ENCODE results near the gene GALM.
"Not testable (repeated sequence)": the region's sequence is repeated elsewhere in the genome, so short reads cannot be mapped to it uniquely, and the experiment has no call there.

The GALM gene

GRCh38 chr2:38636069-38636468 is 29.8 kb upstream of the GALM start:
- Mint-ChIP-seq H3K4me1 (peaks cover 50% of the 10 kb centered on the region), H3K27ac (peak overlapping the region; percentile 21), H3K9me3 (peaks cover 4% of the 10 kb centered on the region)

GRCh38 chr2:38642373-38643017 is 23.4 kb upstream of the GALM start:
- H3K27me3 Mint-ChIP-seq; DNase-seq; ATAC-seq; H3K4me3 Mint-ChIP-seq; H3K36me3 Mint-ChIP-seq (ENCODE audit: low read depth); H3K9me3 Mint-ChIP-seq: not testable (repeated sequence)
- Mint-ChIP-seq H3K27ac (peak overlapping the region; percentile 2), H3K4me1 (peaks cover 26% of the 10 kb centered on the region)

More at GRCh38 chr2:38636069-38636468, 29.8 kb upstream of the GALM start:
- DNase-seq (no peak), ATAC-seq (peak; percentile 34)
- H3K36me3 Mint-ChIP-seq (ENCODE audit: low read depth), result no peaks in the 10 kb centered on the region
- peaks cover 3% of the 10 kb centered on the region for H3K27me3 Mint-ChIP-seq
- no peak overlapping the region for H3K4me3 Mint-ChIP-seq

DNA sequence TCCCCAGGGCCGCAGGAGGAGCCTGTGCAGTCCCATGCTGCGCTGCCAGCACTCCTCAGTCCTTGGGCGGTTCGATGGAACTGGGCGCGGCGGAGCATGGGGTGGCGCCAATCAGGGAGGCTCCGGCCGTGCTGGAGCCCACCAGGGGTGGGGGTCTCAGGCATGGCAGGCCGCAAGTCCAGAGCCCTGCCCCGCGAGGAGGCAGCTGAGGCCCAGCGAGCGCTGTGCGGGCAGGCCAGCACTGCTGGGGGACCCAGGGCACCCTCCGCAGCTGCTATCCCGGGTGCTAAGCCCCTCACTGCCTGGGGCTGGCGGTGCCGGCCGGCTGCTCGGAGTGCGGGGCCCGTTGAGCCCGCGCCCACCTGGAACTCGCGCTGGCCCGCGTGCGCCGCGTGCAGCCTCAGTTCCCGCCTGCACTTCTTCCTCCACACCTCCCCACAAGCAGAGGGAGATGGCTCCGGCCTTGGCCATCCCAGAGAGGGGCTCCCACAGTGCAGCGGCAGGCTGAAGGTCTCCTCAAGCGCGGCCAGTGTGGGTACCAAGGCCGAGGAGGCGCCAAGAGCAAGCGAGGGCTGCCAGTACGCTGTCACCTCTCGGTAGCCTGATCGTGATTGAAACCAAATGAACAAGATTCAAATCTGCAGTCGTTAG is 22.8 kb upstream of the GALM start:
- H3K27me3 Mint-ChIP-seq, result no peaks in the 10 kb centered on the region
- DNase-seq (no peak), ATAC-seq (no peak)
- H3K27ac Mint-ChIP-seq, result no peak overlapping the region
- H3K36me3 Mint-ChIP-seq (ENCODE audit: low read depth), result no peaks in the 10 kb centered on the region
- H3K9me3 Mint-ChIP-seq, result peaks cover 4% of the 10 kb centered on the region
- peaks cover 29% of the 10 kb centered on the region for H3K4me1 Mint-ChIP-seq
- no peak overlapping the region for H3K4me3 Mint-ChIP-seq

DNA sequence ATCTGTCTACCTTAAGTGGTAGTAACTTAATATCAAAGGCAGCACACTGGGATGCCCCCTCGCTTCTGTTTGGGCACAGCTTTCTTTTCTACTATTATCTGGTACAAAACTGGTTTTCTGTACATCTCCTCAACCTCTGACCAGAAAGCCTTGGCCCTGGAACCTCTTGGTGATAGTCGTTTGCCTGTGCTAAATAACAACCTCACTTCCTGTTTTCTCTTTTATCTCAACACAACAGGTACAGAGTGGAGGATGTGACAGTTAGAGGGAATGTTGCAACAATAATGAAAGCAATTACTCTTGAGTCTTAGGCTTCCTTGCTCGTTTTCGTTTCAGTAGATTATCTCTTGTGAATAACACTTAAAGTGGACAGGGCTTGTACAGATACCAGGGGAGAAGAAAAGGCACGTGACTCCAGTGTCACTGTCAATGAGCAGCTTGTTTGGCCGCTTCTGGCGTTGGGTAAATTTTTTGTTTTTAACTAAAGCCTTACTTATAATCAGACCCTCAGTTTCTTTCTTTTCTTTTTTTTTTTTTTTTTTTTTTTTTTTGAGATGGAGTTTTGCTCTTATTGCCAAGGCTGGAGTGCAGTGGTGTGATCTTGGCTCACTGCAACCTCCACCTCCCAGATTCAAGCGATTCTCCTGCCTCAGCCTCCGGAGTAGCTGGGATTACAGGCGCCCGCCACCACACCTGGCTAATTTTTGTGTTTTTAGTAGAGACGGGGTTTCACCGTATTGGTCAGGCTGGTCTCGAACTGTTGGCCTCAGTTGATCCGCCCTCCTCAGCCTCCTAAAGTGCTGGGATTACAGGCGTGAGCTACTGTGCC is 22.0 kb upstream of the GALM start:
- H3K27ac Mint-ChIP-seq, result peak overlapping the region; percentile 57
- not testable (repeated sequence) for ATAC-seq; H3K36me3 Mint-ChIP-seq (ENCODE audit: low read depth); H3K27me3 Mint-ChIP-seq; DNase-seq; H3K9me3 Mint-ChIP-seq
- peaks cover 28% of the 10 kb centered on the region for H3K4me1 Mint-ChIP-seq
- H3K4me3 Mint-ChIP-seq, result peak overlapping the region; percentile 2

DNA sequence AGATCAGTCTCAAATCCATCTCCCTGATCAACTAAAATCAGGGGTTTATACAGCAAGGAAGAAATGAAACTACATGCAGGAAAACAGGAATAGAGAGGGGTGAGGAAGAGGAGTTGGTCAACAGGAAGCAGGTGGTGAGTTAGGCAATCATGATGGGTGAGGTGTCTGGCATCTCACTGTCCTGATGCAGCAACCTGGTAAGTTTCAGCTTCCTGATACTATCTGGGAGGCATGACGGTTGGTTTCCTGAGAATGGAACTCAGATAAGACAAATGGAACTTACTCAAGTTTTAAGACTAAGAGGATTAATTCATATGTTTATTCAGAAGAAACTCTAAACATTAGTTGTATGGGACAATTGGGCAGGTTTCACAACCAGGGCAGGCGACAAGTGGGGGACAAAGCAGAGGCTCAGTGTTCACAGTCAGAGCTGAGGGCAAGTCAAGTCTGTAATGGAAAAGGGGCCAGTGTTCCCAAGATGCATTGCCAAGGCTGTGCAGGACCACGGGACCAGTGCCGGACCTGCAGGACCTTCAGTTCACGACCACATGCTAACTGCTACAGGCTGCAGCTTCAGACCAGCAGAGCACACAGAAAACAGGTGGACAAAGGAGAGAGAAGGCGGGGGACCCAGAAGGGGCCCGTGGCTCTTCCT is 17.7 kb upstream of the GALM start:
- Mint-ChIP-seq H3K27ac (no peak overlapping the region), H3K9me3 (peaks cover 6% of the 10 kb centered on the region), H3K4me1 (peaks cover 47% of the 10 kb centered on the region), H3K36me3 (ENCODE audit: low read depth) (no peaks in the 10 kb centered on the region), H3K27me3 (no peaks in the 10 kb centered on the region), H3K4me3 (no peak overlapping the region)
- ATAC-seq (no peak), DNase-seq (no peak)

DNA sequence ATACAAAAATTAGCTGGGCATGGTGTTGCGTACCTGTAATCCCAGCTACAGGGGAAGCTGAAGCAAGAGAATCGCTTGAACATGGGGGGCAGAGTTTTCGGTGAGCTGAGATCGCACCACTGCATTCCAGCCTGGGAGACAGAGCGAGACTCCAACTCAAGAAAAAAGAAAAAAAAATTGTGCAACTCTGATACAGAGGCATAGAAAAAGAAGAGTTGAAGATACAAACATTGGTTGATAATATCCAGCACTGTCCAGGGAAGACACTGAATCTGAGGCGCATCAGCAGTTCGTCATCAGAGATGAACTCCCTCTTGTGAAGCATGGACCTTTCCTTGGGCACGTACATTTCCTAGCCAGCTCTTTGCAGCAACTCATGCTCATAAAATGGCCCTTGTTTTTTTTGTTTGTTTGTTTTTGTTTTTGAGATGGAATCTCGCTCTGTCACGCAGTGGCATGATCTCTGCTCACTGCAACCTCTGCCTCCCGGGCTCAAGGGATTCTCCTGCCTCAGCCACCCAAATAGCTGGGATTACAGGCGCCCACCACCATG is 16.7 kb upstream of the GALM start:
- Mint-ChIP-seq H3K36me3 (ENCODE audit: low read depth) (no peaks in the 10 kb centered on the region), H3K9me3 (peaks cover 6% of the 10 kb centered on the region), H3K4me1 (peaks cover 53% of the 10 kb centered on the region), H3K27ac (no peak overlapping the region), H3K27me3 (no peaks in the 10 kb centered on the region), H3K4me3 (no peak overlapping the region)
- ATAC-seq (no peak), DNase-seq (no peak)

GRCh38 chr2:38650012-38650411 is 15.9 kb upstream of the GALM start:
- Mint-ChIP-seq H3K27ac (no peak overlapping the region), H3K4me3 (no peak overlapping the region), H3K9me3 (peaks cover 6% of the 10 kb centered on the region), H3K27me3 (no peaks in the 10 kb centered on the region), H3K36me3 (ENCODE audit: low read depth) (no peaks in the 10 kb centered on the region), H3K4me1 (peaks cover 56% of the 10 kb centered on the region)
- DNase-seq, result no peak
- ATAC-seq, result no peak

DNA sequence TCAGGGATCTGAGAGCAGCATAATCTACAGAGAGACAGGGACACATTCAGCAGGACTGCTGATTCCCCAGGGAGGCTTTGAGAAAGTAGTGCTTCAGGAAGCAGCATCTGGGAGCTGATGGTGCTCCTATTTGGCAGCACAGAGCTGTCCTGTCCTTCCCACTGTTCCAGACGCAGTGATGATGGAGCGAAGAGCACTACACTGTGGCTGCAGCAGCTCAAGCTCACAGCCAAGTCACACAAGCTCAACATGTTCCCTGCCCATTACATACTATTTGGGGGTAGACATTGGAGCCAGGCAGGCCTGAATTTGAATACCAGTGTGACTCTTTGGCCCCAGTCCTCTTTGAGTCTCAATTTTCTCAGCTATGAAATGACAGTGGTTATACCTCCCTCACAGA is 15.2 kb upstream of the GALM start:
- H3K27ac Mint-ChIP-seq, result peak overlapping the region; percentile 19
- H3K36me3 Mint-ChIP-seq (ENCODE audit: low read depth), result no peaks in the 10 kb centered on the region
- ATAC-seq (no peak), DNase-seq (no peak)
- peaks cover 62% of the 10 kb centered on the region for H3K4me1 Mint-ChIP-seq
- H3K27me3 Mint-ChIP-seq, result no peaks in the 10 kb centered on the region
- H3K4me3 Mint-ChIP-seq, result no peak overlapping the region
- H3K9me3 Mint-ChIP-seq, result peaks cover 6% of the 10 kb centered on the region

GRCh38 chr2:38652431-38653273 is 13.3 kb upstream of the GALM start:
- H3K36me3 Mint-ChIP-seq (ENCODE audit: low read depth), result no peaks in the 10 kb centered on the region
- H3K4me1 Mint-ChIP-seq, result peaks cover 65% of the 10 kb centered on the region
- peak overlapping the region; percentile 50 for H3K4me3 Mint-ChIP-seq
- ATAC-seq, result no peak
- no peak for DNase-seq
- no peaks in the 10 kb centered on the region for H3K27me3 Mint-ChIP-seq
- peak overlapping the region; percentile 84 for H3K27ac Mint-ChIP-seq
- peaks cover 6% of the 10 kb centered on the region for H3K9me3 Mint-ChIP-seq

- Mint-ChIP-seq H3K9me3 (peaks cover under 1% of the 10 kb centered on the region), H3K4me1 (peaks cover 60% of the 10 kb centered on the region), H3K36me3 (ENCODE audit: low read depth) (no peaks in the 10 kb centered on the region), H3K27me3 (no peaks in the 10 kb centered on the region), H3K27ac (peak overlapping the region; percentile 84), H3K4me3 (peak overlapping the region; percentile 50)
- ATAC-seq (peak; percentile 69), DNase-seq (no peak)
These were observed 12.6 kb upstream of the GALM start for GRCh38 chr2:38653380-38653714.

DNA sequence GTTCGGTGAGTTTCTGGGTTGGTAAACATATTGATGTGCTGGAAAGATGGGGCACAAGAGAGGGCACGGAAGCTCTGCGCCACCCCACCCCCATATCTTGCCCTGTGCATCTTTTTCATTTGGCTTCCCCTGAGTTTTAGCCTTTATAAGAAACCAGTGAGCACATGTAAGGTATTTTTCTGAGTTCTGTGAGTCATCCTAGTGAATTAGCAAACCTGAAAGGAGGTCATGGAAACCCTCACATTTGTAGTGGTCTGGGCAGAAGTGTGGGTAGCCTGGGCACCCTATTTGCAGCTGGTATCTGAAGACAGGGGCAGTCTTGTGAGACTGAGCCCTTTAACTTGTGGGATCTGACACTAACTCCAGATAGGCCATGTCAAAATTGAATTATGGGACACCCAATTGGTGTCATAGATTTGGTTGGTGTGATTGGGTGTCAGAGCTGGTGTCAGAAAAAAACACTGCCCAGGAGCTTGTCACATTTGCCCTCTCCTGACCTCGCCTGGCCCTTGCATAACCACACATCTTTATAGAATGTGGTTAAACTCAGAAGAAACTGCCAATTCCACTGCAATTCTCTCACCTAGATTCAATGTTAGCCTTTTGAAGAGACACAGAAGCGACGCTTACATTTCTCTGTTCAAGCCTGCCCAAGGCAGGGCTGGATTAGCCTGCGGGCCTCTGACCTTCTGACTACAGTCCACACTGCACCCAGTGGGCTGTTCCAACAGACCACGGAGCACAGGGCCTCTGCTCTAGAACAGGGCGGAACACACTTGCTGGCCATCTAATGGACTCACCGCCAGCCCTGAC is 12.0 kb upstream of the GALM start:
- Mint-ChIP-seq H3K4me1 (peaks cover 63% of the 10 kb centered on the region), H3K9me3 (no peaks in the 10 kb centered on the region), H3K27me3 (no peaks in the 10 kb centered on the region), H3K36me3 (ENCODE audit: low read depth) (no peaks in the 10 kb centered on the region), H3K27ac (peak overlapping the region; percentile 84), H3K4me3 (peak overlapping the region; percentile 50)
- DNase-seq, result peak; percentile 74
- peak; percentile 84 for ATAC-seq

DNA sequence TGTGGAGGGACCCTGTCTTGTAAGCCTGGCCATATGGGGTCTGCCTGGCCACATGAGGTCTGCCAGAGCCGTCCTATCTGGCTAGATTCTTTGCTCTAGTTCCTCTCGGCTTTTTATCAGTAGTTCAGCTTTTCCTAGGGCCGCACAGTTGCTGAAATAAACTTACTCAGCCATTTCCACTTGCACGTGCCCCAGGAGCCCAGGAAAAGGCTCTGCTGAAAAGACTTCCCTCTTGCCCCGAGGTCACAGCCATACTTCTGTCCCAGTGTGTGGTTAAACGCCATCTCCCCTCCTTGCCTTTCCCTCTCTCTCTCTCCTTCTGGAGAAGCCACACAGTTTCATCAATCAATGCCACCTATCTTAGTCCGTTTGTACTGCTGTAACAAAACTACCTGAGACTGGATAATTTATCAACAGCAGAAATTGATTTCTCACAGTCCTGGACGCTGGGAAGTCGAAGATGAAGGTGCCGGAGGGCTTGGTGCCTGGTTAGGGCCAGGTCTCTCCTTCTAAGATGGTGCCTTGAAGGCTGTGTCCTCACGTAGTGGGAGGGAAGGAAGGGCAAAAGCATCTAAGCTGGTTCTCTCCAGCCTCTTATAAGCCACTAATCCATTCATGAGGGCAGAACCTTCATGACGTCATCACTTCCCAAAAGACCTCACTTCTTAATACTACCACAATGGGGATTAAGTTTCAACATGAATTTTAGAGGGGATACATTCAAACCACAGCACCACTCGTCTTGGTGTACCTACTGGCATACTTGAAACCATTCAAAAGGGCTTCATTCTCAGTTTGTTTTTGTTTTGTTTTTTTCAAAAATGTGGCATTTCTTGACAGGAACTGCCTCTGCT is 11.2 kb upstream of the GALM start:
- Mint-ChIP-seq H3K36me3 (ENCODE audit: low read depth) (no peaks in the 10 kb centered on the region), H3K27ac (peak overlapping the region; percentile 84), H3K4me1 (peaks cover 69% of the 10 kb centered on the region), H3K27me3 (no peaks in the 10 kb centered on the region), H3K9me3 (no peaks in the 10 kb centered on the region), H3K4me3 (peak overlapping the region; percentile 12)
- DNase-seq (no peak), ATAC-seq (no peak)

All from activated naive CD8-positive, alpha-beta T cell treated with anti-CD3 and anti-CD28 coated beads, Interleukin-2, amount 50 U/mL, for 24 hours (primary cell).